GM18861 (cell line): ENCODE measurements around the gene SBK1.

Experiments
- ATAC-seq: cut with Tn5 transposase; IDR thresholded peaks from one replicate; pipeline ENCODE4 v1.9.1; 2021; ENCODE audit not compliant: unreplicated experiment

The SBK1 gene

GRCh38 chr16:28304214-28304613 is 11.9 kb downstream of the SBK1 start:
- ATAC-seq: no peak

GRCh38 chr16:28307936-28308335 is 15.6 kb downstream of the SBK1 start:
- no peak for ATAC-seq

GRCh38 chr16:28308794-28309584 is 16.7 kb downstream of the SBK1 start:
- ATAC-seq: no peak

- no peak for ATAC-seq
Measured at GRCh38 chr16:28309811-28310311, 17.5 kb downstream of the SBK1 start.

- no peak for ATAC-seq
Measured at GRCh38 chr16:28310796-28311195, 18.5 kb downstream of the SBK1 start.

GRCh38 chr16:28311413-28311812 is 19.1 kb downstream of the SBK1 start:
- ATAC-seq: no peak

GRCh38 chr16:28311913-28312312 is 19.6 kb downstream of the SBK1 start:
- no peak for ATAC-seq

GRCh38 chr16:28312327-28312726 is 20.0 kb downstream of the SBK1 start:
- ATAC-seq: no peak

GRCh38 chr16:28313587-28313986 is 21.3 kb downstream of the SBK1 start:
- no peak for ATAC-seq

GRCh38 chr16:28316054-28316453 is 23.7 kb downstream of the SBK1 start:
- ATAC-seq: no peak

- ATAC-seq: no peak
Measured at GRCh38 chr16:28317040-28317880, 24.9 kb downstream of the SBK1 start.

- ATAC-seq: no peak
Measured at GRCh38 chr16:28318042-28318744, 25.9 kb downstream of the SBK1 start.

GRCh38 chr16:28319476-28320022 is 27.2 kb downstream of the SBK1 start:
- no peak for ATAC-seq

- no peak for ATAC-seq
Measured at GRCh38 chr16:28320023-28320561, 27.8 kb downstream of the SBK1 start.

- ATAC-seq: no peak
Measured at GRCh38 chr16:28320741-28321140, 28.4 kb downstream of the SBK1 start.

- no peak for ATAC-seq
Measured at GRCh38 chr16:28321700-28322411, 29.5 kb downstream of the SBK1 start.

- ATAC-seq: no peak
Measured at GRCh38 chr16:28324235-28324886, 32.0 kb downstream of the SBK1 start.

- no peak for ATAC-seq
Measured at GRCh38 chr16:28324887-28325279, 32.6 kb downstream of the SBK1 start.

- no peak for ATAC-seq
Measured at GRCh38 chr16:28326881-28327610, 34.7 kb downstream of the SBK1 start.
